HepG2 (cell line): Measurements from ENCODE around the gene UBE2M. TPM values are rescaled to one million over a fixed set of nuclear protein-coding genes. Genes with fewer than 3 reads are reported as not detected.

Experiments
- BRF2 ChIP-seq: sonication (generic); formaldehyde crosslinking; IDR thresholded peaks from 2 replicates; pipeline ENCODE4 v1.8.1; 2022; ENCODE audit warnings: mild to moderate bottlenecking, missing genetic modification reagents
- CBX2 ChIP-seq, 2 experiments: fragments of 200-600 bp in 1 of 2; sonication (generic); formaldehyde crosslinking in 1 of 2; IDR thresholded peaks; 2 replicates each; pipeline versions ENCODE4 v1.7.0 to v1.8.1; 2018 to 2022; ENCODE audit warnings: low read depth in 2 of 2, low read length in 1 of 2, mild to moderate bottlenecking in 1 of 2, missing genetic modification reagents in 1 of 2
- GABPA ChIP-seq, 2 experiments: IDR thresholded peaks; 2 replicates each; pipeline ENCODE4 v1.6.1; 2011 to 2016; ENCODE audit warnings: low read depth in 2 of 2, low read length in 1 of 2, missing biosample characterization in 1 of 2, missing genetic modification characterization in 1 of 2
- HNRNPK ChIP-seq: fragments of 200-400 bp; formaldehyde crosslinking; IDR thresholded peaks from 2 replicates; pipeline ENCODE4 v1.6.1; 2018; ENCODE audit warnings: low read length, low read depth, moderate library complexity, mild to moderate bottlenecking; ENCODE audit not compliant: poor library complexity, severe bottlenecking
- JDP2 ChIP-seq: sonication (generic); formaldehyde crosslinking; IDR thresholded peaks from 2 replicates; pipeline ENCODE4 v1.8.1; 2022; ENCODE audit warnings: missing genetic modification reagents, borderline replicate concordance
- KLF9 ChIP-seq: IDR thresholded peaks from 2 replicates; pipeline ENCODE4 v1.6.1; 2016; ENCODE audit warnings: low read depth
- KMT2A ChIP-seq: sonication (generic); formaldehyde crosslinking; IDR thresholded peaks from 2 replicates; pipeline ENCODE4 v1.4.0; 2020; ENCODE audit warnings: missing genetic modification reagents
- MNT ChIP-seq: fragments of 450-650 bp; IDR thresholded peaks from 2 replicates; pipeline ENCODE4 v1.6.1; 2016
- NFIB ChIP-seq: sonication (generic); formaldehyde crosslinking; IDR thresholded peaks from 2 replicates; pipeline ENCODE4 v1.9.0; 2021; ENCODE audit warnings: missing genetic modification reagents, mild to moderate bottlenecking, borderline replicate concordance
- SNAPC4 ChIP-seq: sonication (generic); formaldehyde crosslinking; IDR thresholded peaks from 2 replicates; pipeline ENCODE4 v1.4.0; 2020; ENCODE audit warnings: mild to moderate bottlenecking, missing genetic modification reagents
- SNAPC5 ChIP-seq: sonication (generic); formaldehyde crosslinking; IDR thresholded peaks from 2 replicates; pipeline ENCODE4 v1.8.1; 2023; ENCODE audit warnings: mild to moderate bottlenecking, missing genetic modification reagents, borderline replicate concordance
- SRF ChIP-seq: IDR thresholded peaks from 2 replicates; pipeline ENCODE4 v1.6.1; 2011; ENCODE audit warnings: mild to moderate bottlenecking, low read depth, low read length, moderate library complexity
- TFDP2 ChIP-seq: sonication (generic); formaldehyde crosslinking; IDR thresholded peaks from 2 replicates; pipeline ENCODE4 v1.4.0; 2020; ENCODE audit warnings: missing genetic modification reagents
- ZNF354B ChIP-seq: sonication (generic); formaldehyde crosslinking; IDR thresholded peaks from 2 replicates; pipeline ENCODE4 v1.8.0; 2022; ENCODE audit warnings: mild to moderate bottlenecking, missing genetic modification reagents
- ZNF547 ChIP-seq: sonication (generic); formaldehyde crosslinking; IDR thresholded peaks from 2 replicates; pipeline ENCODE4 v1.5.1; 2020; ENCODE audit warnings: mild to moderate bottlenecking, missing genetic modification reagents
- ZNF672 ChIP-seq: sonication (generic); formaldehyde crosslinking; IDR thresholded peaks from 2 replicates; pipeline ENCODE4 v1.8.1; 2022; ENCODE audit warnings: missing genetic modification reagents
- ZNF780A ChIP-seq: sonication (generic); formaldehyde crosslinking; IDR thresholded peaks from 2 replicates; pipeline ENCODE4 v1.8.0; 2022; ENCODE audit warnings: mild to moderate bottlenecking, missing genetic modification reagents, moderate library complexity
- ZNF839 ChIP-seq: sonication (generic); formaldehyde crosslinking; IDR thresholded peaks from 2 replicates; pipeline ENCODE4 v1.4.0; 2020; ENCODE audit warnings: missing genetic modification reagents, mild to moderate bottlenecking, borderline replicate concordance
- polyA plus RNA-seq, 8 experiments: library from polyadenylated mRNA; depleted of rRNA in 3 of 8; stranded (reverse) in 7 of 8; unstranded in 1 of 8; fragments of >200 nt; fragmentation: Illumina TruSeq in 4 of 8; extraction: Trizol in 4 of 8; gene quantifications; 2 replicates each; pipeline versions ENCODE4 v1.2.1 to v1.2.3, GENCODE V29; 2011 to 2016; ENCODE audit warnings: low read depth in 4 of 8, missing spikeins in 1 of 8, mixed read lengths in 1 of 8; ENCODE audit not compliant: insufficient read depth in 1 of 8
- total RNA-seq, 5 experiments: library from RNA; depleted of rRNA; stranded (reverse); fragments of >200 nt; fragmentation: Illumina TruSeq; extraction: Trizol; gene quantifications; 2 replicates each; pipeline ENCODE4 v1.2.3, GENCODE V29; 2016; ENCODE audit warnings: low read depth in 1 of 5

The UBE2M gene
- total and polyA plus RNA-seq, 2 of the 13 experiments (the other 11 are each of a cell fraction or from before 2014, with no cell fraction given) = 36.2 to 50.3 TPM

GRCh38 chr19:58543826-58544590 lies 14.4 kb downstream of the UBE2M start, which contains the start of gene TRIM28 (continued):
- TF ChIP-seq BRF2 (CRISPR knock-in tag) (no peak), GABPA (IDR thresholded peaks at IDR 0.05; ENCODE audit: low read depth, low read length) (no peak), GABPA (CRISPR knock-in tag; IDR thresholded peaks at IDR 0.05; ENCODE audit: low read depth) (peak; percentile 53), KLF9 (CRISPR knock-in tag) (0 out of 2 replicates have a peak, but pooled peaks have one; percentile 58), MNT (no peak), SNAPC4 (CRISPR knock-in tag) (no peak), NFIB (CRISPR knock-in tag) (no peak), CBX2 (IDR thresholded peaks at IDR 0.05; ENCODE audit: low read depth, low read length) (no peak), CBX2 (CRISPR knock-in tag; IDR thresholded peaks at IDR 0.05; ENCODE audit: low read depth) (0 out of 2 replicates have a peak, but pooled peaks have one; percentile 37), ZNF672 (peak; percentile 76), KMT2A (CRISPR knock-in tag) (0 out of 2 replicates have a peak, but pooled peaks have one; percentile 21), ZNF839 (CRISPR knock-in tag) (no peak), SRF (no peak), ZNF780A (CRISPR knock-in tag) (no peak), ZNF547 (peak; percentile 59; the same call in 1 of the 2 replicates), SNAPC5 (CRISPR knock-in tag) (no peak), HNRNPK (no peak), ZNF354B (CRISPR knock-in tag) (no peak), JDP2 (CRISPR knock-in tag) (peak; percentile 86; the same call in 1 of the 2 replicates), TFDP2 (CRISPR knock-in tag) (peak; percentile 80)
